ENCODE results near the gene TRIM6.

DNA sequence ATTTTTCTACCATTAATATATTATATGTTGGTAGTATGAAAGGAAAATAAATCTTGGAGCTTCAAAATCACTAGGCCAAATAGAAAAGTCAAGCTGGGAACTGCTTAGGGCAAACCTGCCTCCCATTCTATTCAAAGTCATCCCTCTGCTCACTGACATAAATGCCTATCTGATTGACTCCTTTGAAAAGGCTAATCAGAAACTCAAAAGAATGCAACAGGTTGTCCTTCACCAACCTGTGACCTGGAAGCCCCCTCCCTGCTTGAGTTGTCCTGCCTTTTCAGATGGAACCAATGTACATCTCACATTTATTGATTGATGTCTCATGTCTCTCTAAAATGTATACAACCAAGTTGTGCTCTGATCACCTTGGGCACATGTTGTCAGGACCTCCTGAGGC, 25.1 kb downstream of the TRIM6 start:
- TF ChIP-seq, protein P1, sequence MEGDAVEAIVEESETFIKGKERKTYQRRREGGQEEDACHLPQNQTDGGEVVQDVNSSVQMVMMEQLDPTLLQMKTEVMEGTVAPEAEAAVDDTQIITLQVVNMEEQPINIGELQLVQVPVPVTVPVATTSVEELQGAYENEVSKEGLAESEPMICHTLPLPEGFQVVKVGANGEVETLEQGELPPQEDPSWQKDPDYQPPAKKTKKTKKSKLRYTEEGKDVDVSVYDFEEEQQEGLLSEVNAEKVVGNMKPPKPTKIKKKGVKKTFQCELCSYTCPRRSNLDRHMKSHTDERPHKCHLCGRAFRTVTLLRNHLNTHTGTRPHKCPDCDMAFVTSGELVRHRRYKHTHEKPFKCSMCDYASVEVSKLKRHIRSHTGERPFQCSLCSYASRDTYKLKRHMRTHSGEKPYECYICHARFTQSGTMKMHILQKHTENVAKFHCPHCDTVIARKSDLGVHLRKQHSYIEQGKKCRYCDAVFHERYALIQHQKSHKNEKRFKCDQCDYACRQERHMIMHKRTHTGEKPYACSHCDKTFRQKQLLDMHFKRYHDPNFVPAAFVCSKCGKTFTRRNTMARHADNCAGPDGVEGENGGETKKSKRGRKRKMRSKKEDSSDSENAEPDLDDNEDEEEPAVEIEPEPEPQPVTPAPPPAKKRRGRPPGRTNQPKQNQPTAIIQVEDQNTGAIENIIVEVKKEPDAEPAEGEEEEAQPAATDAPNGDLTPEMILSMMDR (conservative IDR thresholded peaks at IDR 0.05; ENCODE audit: low read length), result no peak
- TF ChIP-seq EZH2phosphoT487 (IDR thresholded peaks at IDR 0.05; ENCODE audit: borderline replicate concordance), result no peak
